Sigmoid colon (tissue), 4 donors: Measurements from ENCODE around the gene RALGDS.

Experiments used
- EP300 ChIP-seq, 4 donors: sonication (generic); formaldehyde crosslinking; IDR thresholded peaks; one replicate each; pipeline ENCODE4 v1.6.1; 2017; ENCODE audit warnings: antibody characterized with exemption in 4 of 4
- POLR2A ChIP-seq, 2 donors: fragments of 450-650 bp; IDR thresholded peaks; one replicate each; pipeline ENCODE4 v1.6.1; 2016; ENCODE audit warnings: antibody characterized with exemption in 2 of 2, mild to moderate bottlenecking in 2 of 2, moderate library complexity in 2 of 2
- POLR2AphosphoS5 ChIP-seq, 4 donors: sonication (generic); formaldehyde crosslinking; IDR thresholded peaks; one replicate each; pipeline ENCODE4 v1.6.1; 2017; ENCODE audit warnings: antibody characterized with exemption in 4 of 4
- TF ChIP-seq, protein P1 (sequence below), 4 experiments: fragments of 450-650 bp in 3 of 4; fragments of 200-600 bp in 1 of 4; IDR thresholded peaks; one replicate each; pipeline ENCODE4 v1.5.1; 2016 to 2019; ENCODE audit warnings: antibody characterized with exemption in 4 of 4, mild to moderate bottlenecking in 3 of 4, moderate library complexity in 2 of 4

DNA sequence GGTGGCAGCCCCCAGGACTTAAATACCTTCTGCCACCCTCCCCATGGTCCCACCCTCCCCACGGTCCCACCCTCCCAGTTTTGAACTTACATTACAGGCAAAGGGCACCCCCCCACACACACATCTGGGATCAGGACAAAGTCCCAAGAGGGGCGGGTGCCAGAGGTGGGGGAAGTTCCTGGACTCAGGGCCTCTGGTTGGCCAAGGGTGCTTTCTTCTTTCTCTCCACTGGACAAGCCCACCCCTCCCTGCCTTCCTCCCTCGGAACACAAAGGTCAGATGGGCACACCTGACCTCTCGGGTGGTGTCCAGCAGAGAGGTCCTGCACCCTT is 19.1 kb upstream of the RALGDS start:
- TF ChIP-seq, protein P1, sequence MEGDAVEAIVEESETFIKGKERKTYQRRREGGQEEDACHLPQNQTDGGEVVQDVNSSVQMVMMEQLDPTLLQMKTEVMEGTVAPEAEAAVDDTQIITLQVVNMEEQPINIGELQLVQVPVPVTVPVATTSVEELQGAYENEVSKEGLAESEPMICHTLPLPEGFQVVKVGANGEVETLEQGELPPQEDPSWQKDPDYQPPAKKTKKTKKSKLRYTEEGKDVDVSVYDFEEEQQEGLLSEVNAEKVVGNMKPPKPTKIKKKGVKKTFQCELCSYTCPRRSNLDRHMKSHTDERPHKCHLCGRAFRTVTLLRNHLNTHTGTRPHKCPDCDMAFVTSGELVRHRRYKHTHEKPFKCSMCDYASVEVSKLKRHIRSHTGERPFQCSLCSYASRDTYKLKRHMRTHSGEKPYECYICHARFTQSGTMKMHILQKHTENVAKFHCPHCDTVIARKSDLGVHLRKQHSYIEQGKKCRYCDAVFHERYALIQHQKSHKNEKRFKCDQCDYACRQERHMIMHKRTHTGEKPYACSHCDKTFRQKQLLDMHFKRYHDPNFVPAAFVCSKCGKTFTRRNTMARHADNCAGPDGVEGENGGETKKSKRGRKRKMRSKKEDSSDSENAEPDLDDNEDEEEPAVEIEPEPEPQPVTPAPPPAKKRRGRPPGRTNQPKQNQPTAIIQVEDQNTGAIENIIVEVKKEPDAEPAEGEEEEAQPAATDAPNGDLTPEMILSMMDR (IDR thresholded peaks at IDR 0.05): no peak
- TF ChIP-seq POLR2A (IDR thresholded peaks at IDR 0.05) (no peak), POLR2AphosphoS5 (IDR thresholded peaks at IDR 0.05) (no peak), EP300 (IDR thresholded peaks at IDR 0.05) (no peak)
